IMR-90 (cell line): ENCODE measurements around the gene ADAMTS16.

Experiments
- BHLHE40 ChIP-seq: fragments of 150-350 bp; IDR thresholded peaks from 2 replicates; pipeline ENCODE4 v1.6.1; 2016; ENCODE audit warnings: mild to moderate bottlenecking, low read depth, low read length
- CEBPB ChIP-seq: IDR thresholded peaks from 2 replicates; pipeline ENCODE4 v1.6.1; 2012; ENCODE audit warnings: low read depth, low read length, improper control_type of control experiment
- CTCF ChIP-seq: conservative IDR thresholded peaks from 2 replicates; pipeline ENCODE4 v1.5.1; 2012; ENCODE audit warnings: mild to moderate bottlenecking, low read depth, low read length, improper control_type of control experiment
- FOS ChIP-seq: fragments of 150-350 bp; IDR thresholded peaks from 2 replicates; pipeline ENCODE4 v1.6.1; 2016; ENCODE audit warnings: low read depth, low read length
- MAZ ChIP-seq: IDR thresholded peaks from 2 replicates; pipeline ENCODE4 v1.6.1; 2012; ENCODE audit warnings: low read depth, mild to moderate bottlenecking, low read length, improper control_type of control experiment, moderate library complexity, borderline replicate concordance
- MXI1 ChIP-seq: IDR thresholded peaks from 2 replicates; pipeline ENCODE4 v1.6.1; 2012; ENCODE audit warnings: low read depth, mild to moderate bottlenecking, low read length, moderate library complexity, borderline replicate concordance
- POLR2A ChIP-seq: IDR thresholded peaks from 2 replicates; pipeline ENCODE4 v1.6.1; 2012; ENCODE audit warnings: mild to moderate bottlenecking, low read depth, low read length
- RAD21 ChIP-seq: IDR thresholded peaks from 2 replicates; pipeline ENCODE4 v1.6.1; 2012; ENCODE audit warnings: low read length, improper control_type of control experiment
- RCOR1 ChIP-seq: IDR thresholded peaks from 2 replicates; pipeline ENCODE4 v1.6.1; 2012; ENCODE audit warnings: mild to moderate bottlenecking, low read length, improper control_type of control experiment; ENCODE audit not compliant: insufficient replicate concordance
- TF ChIP-seq, protein P1 (sequence below): fragments of 150-350 bp; IDR thresholded peaks from 2 replicates; pipeline ENCODE4 v1.6.1; 2017; ENCODE audit warnings: mild to moderate bottlenecking, antibody characterized with exemption, low read length, low read depth

- TF ChIP-seq CTCF (no peak), BHLHE40 (no peak), FOS (no peak), POLR2A (no peak), MAZ (no peak), RCOR1 (no peak), MXI1 (no peak), CEBPB (no peak), RAD21 (no peak)
- TF ChIP-seq, protein P1, sequence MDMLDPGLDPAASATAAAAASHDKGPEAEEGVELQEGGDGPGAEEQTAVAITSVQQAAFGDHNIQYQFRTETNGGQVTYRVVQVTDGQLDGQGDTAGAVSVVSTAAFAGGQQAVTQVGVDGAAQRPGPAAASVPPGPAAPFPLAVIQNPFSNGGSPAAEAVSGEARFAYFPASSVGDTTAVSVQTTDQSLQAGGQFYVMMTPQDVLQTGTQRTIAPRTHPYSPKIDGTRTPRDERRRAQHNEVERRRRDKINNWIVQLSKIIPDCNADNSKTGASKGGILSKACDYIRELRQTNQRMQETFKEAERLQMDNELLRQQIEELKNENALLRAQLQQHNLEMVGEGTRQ = no peak
These were observed 133.8 kb downstream of the ADAMTS16 start for GRCh38 chr5:5273976-5274375.
